Osteocyte (in vitro differentiated cells): ENCODE data around the gene UTF1. TPM values are rescaled to one million over a fixed set of nuclear protein-coding genes. Genes with fewer than 3 reads are reported as not detected.
"Not testable (repeated sequence)": the region's sequence is repeated elsewhere in the genome, so short reads cannot be mapped to it uniquely, and the experiment has no call there.

Experiments
- DNase-seq: peaks from one replicate; pipeline ENCODE4 v3.0.0; 2021; ENCODE audit warnings: mixed read lengths; ENCODE audit not compliant: unreplicated experiment; ENCODE audit errors: extremely low spot score
- H3K27ac Mint-ChIP-seq: one replicate; pipeline ENCODE4 v1.8.0; 2021; ENCODE audit warnings: mild to moderate bottlenecking, mixed read lengths; ENCODE audit not compliant: unreplicated experiment
- H3K27me3 Mint-ChIP-seq: one replicate; pipeline ENCODE4 v1.8.0; 2021; ENCODE audit warnings: mixed read lengths; ENCODE audit not compliant: unreplicated experiment
- H3K36me3 Mint-ChIP-seq: one replicate; pipeline ENCODE4 v1.8.0; 2021; ENCODE audit warnings: mixed read lengths; ENCODE audit not compliant: unreplicated experiment
- H3K4me1 Mint-ChIP-seq: one replicate; pipeline ENCODE4 v1.8.0; 2021; ENCODE audit warnings: mixed read lengths; ENCODE audit not compliant: unreplicated experiment
- H3K4me3 Mint-ChIP-seq: one replicate; pipeline ENCODE4 v1.8.0; 2021; ENCODE audit warnings: mild to moderate bottlenecking, moderate library complexity, mixed read lengths; ENCODE audit not compliant: unreplicated experiment
- H3K9me3 Mint-ChIP-seq: one replicate; pipeline ENCODE4 v1.8.0; 2021; ENCODE audit warnings: mixed read lengths; ENCODE audit not compliant: unreplicated experiment
- total RNA-seq: library from RNA; stranded (reverse); gene quantifications from 2 replicates; pipeline ENCODE4 v1.2.1, GENCODE V29; 2021
- TF ChIP-seq, protein P1 (sequence below): fragments of 200-600 bp; sonication (generic); IDR thresholded peaks from 2 replicates; pipeline ENCODE4 v1.5.0; 2021; ENCODE audit warnings: antibody characterized with exemption, mild to moderate bottlenecking, moderate library complexity

UTF1 gene
- total RNA-seq, 1 donor from 2014 or later = not detected

GRCh38 chr10:133229265-133230043, 563 bp upstream of the UTF1 start:
- DNase-seq = no peak
- H3K27me3 Mint-ChIP-seq = peaks cover 59% of the 10 kb centered on the region

GRCh38 chr10:133230387-133231195, 574 bp downstream of the UTF1 start:
- TF ChIP-seq, protein P1, sequence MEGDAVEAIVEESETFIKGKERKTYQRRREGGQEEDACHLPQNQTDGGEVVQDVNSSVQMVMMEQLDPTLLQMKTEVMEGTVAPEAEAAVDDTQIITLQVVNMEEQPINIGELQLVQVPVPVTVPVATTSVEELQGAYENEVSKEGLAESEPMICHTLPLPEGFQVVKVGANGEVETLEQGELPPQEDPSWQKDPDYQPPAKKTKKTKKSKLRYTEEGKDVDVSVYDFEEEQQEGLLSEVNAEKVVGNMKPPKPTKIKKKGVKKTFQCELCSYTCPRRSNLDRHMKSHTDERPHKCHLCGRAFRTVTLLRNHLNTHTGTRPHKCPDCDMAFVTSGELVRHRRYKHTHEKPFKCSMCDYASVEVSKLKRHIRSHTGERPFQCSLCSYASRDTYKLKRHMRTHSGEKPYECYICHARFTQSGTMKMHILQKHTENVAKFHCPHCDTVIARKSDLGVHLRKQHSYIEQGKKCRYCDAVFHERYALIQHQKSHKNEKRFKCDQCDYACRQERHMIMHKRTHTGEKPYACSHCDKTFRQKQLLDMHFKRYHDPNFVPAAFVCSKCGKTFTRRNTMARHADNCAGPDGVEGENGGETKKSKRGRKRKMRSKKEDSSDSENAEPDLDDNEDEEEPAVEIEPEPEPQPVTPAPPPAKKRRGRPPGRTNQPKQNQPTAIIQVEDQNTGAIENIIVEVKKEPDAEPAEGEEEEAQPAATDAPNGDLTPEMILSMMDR = no peak
- peaks cover 16% of the 10 kb centered on the region for H3K4me1 Mint-ChIP-seq
- no peak overlapping the region for H3K4me3 Mint-ChIP-seq
- H3K27me3 Mint-ChIP-seq = peaks cover 64% of the 10 kb centered on the region
- no peaks in the 10 kb centered on the region for H3K9me3 Mint-ChIP-seq
- DNase-seq = no peak
- H3K36me3 Mint-ChIP-seq = no peaks in the 10 kb centered on the region
- H3K27ac Mint-ChIP-seq = no peak overlapping the region

More at GRCh38 chr10:133229265-133230043, 563 bp upstream of the UTF1 start:
- Mint-ChIP-seq H3K36me3 (no peaks in the 10 kb centered on the region), H3K4me1 (peaks cover 12% of the 10 kb centered on the region), H3K27ac (no peak overlapping the region), H3K4me3 (no peak overlapping the region), H3K9me3 (no peaks in the 10 kb centered on the region)
- TF ChIP-seq, protein P1 = no peak

DNA sequence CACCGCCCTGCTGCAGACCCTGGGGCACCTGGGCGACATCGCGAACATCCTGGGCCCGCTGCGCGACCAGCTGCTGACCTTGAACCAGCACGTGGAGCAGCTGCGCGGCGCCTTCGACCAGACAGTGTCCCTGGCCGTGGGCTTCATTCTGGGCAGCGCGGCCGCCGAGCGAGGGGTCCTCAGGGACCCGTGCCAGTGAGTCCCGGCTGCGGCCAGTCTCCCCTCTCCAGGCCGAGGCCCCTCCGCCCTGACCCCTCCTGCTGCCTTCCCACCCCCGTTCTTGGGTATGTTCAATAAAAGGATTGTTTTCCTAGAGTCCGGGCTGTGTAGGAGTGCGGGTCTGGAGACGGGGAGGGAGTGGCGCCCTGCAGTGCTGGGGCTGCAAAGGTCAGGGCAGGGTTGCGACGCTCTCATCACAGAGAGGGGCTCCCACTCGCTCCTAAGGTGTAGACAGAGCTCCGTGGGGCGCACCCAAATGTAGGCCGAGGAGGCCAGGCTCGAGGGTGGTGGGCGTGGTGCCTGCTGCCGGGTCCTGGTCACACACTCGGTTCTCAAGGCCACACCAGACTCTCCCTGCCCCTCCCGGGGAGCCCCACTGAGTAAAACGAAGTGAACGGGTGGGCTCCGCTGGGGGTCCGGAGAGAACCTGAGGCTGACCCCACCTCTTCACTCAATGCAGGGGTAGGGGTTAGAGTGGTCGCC, 1.4 kb downstream of the UTF1 start:
- TF ChIP-seq, protein P1 = no peak
- no peak for DNase-seq
- H3K4me1 Mint-ChIP-seq = peaks cover 15% of the 10 kb centered on the region
- H3K9me3 Mint-ChIP-seq = no peaks in the 10 kb centered on the region
- H3K36me3 Mint-ChIP-seq = no peaks in the 10 kb centered on the region
- H3K27me3 Mint-ChIP-seq = peaks cover 68% of the 10 kb centered on the region
- H3K27ac Mint-ChIP-seq = no peak overlapping the region
- peak overlapping the region; percentile 22 for H3K4me3 Mint-ChIP-seq

DNA sequence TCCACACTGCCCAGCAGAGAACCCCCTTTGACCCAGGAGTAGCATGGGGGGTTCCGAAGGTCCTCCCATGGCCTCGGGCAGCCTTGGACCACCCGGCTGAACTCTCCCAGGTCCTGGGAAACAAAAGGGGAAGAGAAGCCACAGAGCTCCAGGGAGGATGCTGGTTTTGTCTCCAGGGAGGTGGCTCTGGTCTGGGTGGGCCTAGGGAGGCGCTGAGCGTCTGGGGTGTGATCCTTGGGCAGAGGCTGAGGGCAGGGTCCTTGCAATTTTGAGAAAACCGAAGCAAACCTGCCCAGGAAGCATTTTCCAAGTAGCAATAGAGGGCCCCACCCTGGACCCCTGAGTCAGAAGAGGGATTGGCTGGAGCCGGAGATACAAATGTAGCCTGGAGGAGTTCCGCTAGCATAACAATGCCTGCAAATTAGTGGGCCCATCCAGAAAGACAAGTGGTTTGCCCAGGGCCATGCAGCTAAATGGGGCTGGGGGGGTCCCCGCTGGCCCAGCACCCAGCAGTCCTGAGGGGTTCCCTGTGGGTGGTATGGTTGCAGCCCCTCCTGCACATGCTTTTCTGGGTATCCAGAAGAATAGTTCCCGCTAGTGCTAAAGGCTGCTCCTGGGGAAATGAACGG, 2.0 kb downstream of the UTF1 start:
- Mint-ChIP-seq H3K36me3 (no peaks in the 10 kb centered on the region), H3K4me1 (peaks cover 15% of the 10 kb centered on the region), H3K27me3 (peaks cover 62% of the 10 kb centered on the region), H3K4me3 (no peak overlapping the region), H3K9me3 (no peaks in the 10 kb centered on the region), H3K27ac (no peak overlapping the region)
- no peak for DNase-seq
- TF ChIP-seq, protein P1 = no peak

DNA sequence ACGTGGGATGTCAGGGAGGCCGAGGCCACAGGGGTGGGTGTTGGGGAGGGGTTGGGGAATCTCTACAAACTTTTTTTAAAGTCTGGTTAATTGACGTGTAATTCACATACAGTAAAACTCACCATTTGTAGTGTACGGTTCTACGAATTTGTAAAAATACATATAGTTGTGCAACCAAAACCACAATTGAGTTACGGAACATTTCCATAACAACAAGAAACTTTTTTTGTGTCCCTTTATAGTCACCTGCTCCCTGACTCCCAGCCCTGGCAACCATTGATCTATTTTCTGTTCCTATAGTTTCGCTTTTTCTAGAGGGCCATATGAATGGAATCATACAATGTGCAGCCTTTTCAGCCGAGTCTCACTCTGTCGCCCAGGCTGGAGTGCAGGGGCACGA, 4.8 kb downstream of the UTF1 start:
- not testable (repeated sequence) for H3K27ac Mint-ChIP-seq, H3K36me3 Mint-ChIP-seq, H3K9me3 Mint-ChIP-seq

More for the DNA sequence above, 4.8 kb downstream of the UTF1 start:
- H3K4me3 Mint-ChIP-seq, DNase-seq: not testable (repeated sequence)
- Mint-ChIP-seq H3K27me3 (peaks cover 60% of the 10 kb centered on the region), H3K4me1 (peaks cover 12% of the 10 kb centered on the region)
